ENCODE measurements around the gene KCTD14. TPM values are rescaled to one million over a fixed set of nuclear protein-coding genes. Genes with fewer than 3 reads are reported as not detected.
A peak's percentile ranks its signal among the peaks of the same experiment; 100 is the strongest.

Gene KCTD14
- total RNA-seq, 1 experiment from 2014 or later: 12.5 TPM

DNA sequence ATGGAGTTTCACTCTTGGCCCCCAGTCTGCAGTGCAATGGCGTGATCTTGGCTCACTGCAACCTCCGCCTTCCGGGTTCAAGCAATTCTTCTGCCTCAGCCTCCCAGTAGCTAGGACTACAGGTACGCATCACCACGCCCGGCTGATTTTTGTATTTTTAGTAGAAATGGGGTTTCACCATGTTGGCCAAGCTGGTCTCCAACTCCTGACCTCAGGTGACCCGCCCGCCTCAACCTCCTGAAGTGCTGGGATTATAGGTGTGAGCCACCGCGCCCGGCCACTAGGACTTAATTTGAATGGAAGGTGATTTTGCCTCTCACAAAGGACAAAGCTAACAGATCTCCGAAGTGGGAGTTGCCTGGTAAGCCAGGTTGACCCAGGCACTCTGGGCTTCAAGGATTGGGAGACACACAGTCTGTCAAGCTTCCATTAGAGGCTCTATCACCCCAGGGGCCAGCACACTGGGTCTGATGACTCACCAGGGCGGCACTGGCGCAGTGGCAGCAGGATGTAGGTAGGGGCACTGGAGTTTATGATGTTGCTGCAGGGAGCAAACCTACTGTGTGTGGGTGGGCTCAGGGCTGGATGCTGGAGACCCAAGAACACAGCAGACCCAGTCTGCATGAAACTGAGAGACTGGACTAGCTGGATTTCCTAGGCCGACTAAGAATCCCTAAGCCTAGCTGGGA, 17.8 kb upstream of the KCTD14 start:
- no peak overlapping the region for H3K9ac ChIP-seq (ENCODE audit: extremely low read depth, insufficient read length, low read length)
- no CpG with 5 or more reads among the region's 15 CpGs for WGBS (ENCODE audit: extremely low coverage, insufficient read length, low lambda C conversion rate)
- H2BK5ac ChIP-seq (ENCODE audit: insufficient read length, low read length): no peak overlapping the region
- H3K36me3 Mint-ChIP-seq (ENCODE audit: insufficient read depth in 1 of 3, low read depth in 3 of 3): no peaks in the 10 kb centered on the region; a peak in 1 of 7 replicates
- H3K56ac ChIP-seq (ENCODE audit: insufficient read length, low read depth, low read length): no peak overlapping the region
- H4K20me1 ChIP-seq (ENCODE audit: control insufficient read depth, insufficient read depth, insufficient read length): no peaks in the 10 kb centered on the region
- peaks cover 5% of the 10 kb centered on the region for H3K27me3 Mint-ChIP-seq (ENCODE audit: low read depth)
- no peak overlapping the region for H3K23ac ChIP-seq (ENCODE audit: insufficient read length, low read depth, low read length)
- no peak overlapping the region for H4K91ac ChIP-seq (ENCODE audit: insufficient read length, low read depth, low read length)
- peaks cover 2% of the 10 kb centered on the region for H3K23me2 ChIP-seq (ENCODE audit: insufficient read length, low read depth, low read length, poor library complexity, severe bottlenecking)
- TF ChIP-seq, protein P1, sequence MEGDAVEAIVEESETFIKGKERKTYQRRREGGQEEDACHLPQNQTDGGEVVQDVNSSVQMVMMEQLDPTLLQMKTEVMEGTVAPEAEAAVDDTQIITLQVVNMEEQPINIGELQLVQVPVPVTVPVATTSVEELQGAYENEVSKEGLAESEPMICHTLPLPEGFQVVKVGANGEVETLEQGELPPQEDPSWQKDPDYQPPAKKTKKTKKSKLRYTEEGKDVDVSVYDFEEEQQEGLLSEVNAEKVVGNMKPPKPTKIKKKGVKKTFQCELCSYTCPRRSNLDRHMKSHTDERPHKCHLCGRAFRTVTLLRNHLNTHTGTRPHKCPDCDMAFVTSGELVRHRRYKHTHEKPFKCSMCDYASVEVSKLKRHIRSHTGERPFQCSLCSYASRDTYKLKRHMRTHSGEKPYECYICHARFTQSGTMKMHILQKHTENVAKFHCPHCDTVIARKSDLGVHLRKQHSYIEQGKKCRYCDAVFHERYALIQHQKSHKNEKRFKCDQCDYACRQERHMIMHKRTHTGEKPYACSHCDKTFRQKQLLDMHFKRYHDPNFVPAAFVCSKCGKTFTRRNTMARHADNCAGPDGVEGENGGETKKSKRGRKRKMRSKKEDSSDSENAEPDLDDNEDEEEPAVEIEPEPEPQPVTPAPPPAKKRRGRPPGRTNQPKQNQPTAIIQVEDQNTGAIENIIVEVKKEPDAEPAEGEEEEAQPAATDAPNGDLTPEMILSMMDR (conservative IDR thresholded peaks at IDR 0.05): peak; percentile 29; the same call in 2 of the 3 replicates
- no peak overlapping the region for H3T11ph ChIP-seq (ENCODE audit: low read length)
- H3K27me3 ChIP-seq (ENCODE audit: insufficient read depth, low read length): no peaks in the 10 kb centered on the region
- H3K79me1 ChIP-seq (ENCODE audit: insufficient read depth, low read depth, low read length, poor library complexity, severe bottlenecking): no peaks in the 10 kb centered on the region
- H2BK15ac ChIP-seq (ENCODE audit: low read depth, low read length): no peak overlapping the region
- peaks cover 19 to 23% of the 10 kb centered on the region in 2 experiments for H3K4me1 Mint-ChIP-seq
- no peak overlapping the region for H4K5ac ChIP-seq (ENCODE audit: insufficient read length, low read depth, low read length)
- peak; percentile 53 for DNase-seq
- H3K27ac Mint-ChIP-seq: 0 out of 7 replicates have a peak overlapping the region, but pooled peaks of 1 of the 3 experiments have one; percentile 20
- no peak overlapping the region for H4K8ac ChIP-seq (replicated peaks; ENCODE audit: insufficient read length, low read depth, low read length)
- H3K18ac ChIP-seq (ENCODE audit: insufficient read length, low read depth, low read length): no peak overlapping the region
- no peak overlapping the region for H2BK120ac ChIP-seq (ENCODE audit: low read depth, low read length, poor library complexity, severe bottlenecking)
- H2AFZ ChIP-seq (ENCODE audit: low read length): no peak overlapping the region
- no peaks in the 10 kb centered on the region for H3K9me3 ChIP-seq (ENCODE audit: control insufficient read depth, low read depth, low read length)
- no peaks in the 10 kb centered on the region; a peak in 1 of 5 replicates for H3K9me3 Mint-ChIP-seq
- no peak overlapping the region for H3K14ac ChIP-seq (ENCODE audit: insufficient read depth, low read length)
- no peak overlapping the region for H3K4me3 Mint-ChIP-seq
- H3K4me1 ChIP-seq (ENCODE audit: insufficient read depth, low read length): no peaks in the 10 kb centered on the region
- no peak overlapping the region for H3K4me2 ChIP-seq (ENCODE audit: insufficient read depth, insufficient read length, low read length)
- H2AK5ac ChIP-seq (ENCODE audit: insufficient read length, low read length): no peak overlapping the region
- no peak overlapping the region for H2BK20ac ChIP-seq (ENCODE audit: low read depth, low read length, poor library complexity, severe bottlenecking)
- H3K27ac ChIP-seq (ENCODE audit: insufficient read length, low read depth, low read length): no peak overlapping the region
- no peaks in the 10 kb centered on the region for H3K79me2 ChIP-seq (ENCODE audit: insufficient read depth, low read length)
- no peak overlapping the region for H2BK12ac ChIP-seq (ENCODE audit: insufficient read length, low read depth, low read length)
- H3K4ac ChIP-seq (ENCODE audit: low read depth, low read length): no peak overlapping the region
